HepG2 (cell line): ENCODE results near the gene NUDT9. TPM values are rescaled to one million over a fixed set of nuclear protein-coding genes. Genes with fewer than 3 reads are reported as not detected.

Source experiments
- BCLAF1 ChIP-seq: fragments of 450-650 bp; IDR thresholded peaks from 2 replicates; pipeline ENCODE4 v1.6.1; 2017; ENCODE audit warnings: mild to moderate bottlenecking
- DPF2 ChIP-seq: sonication (generic); formaldehyde crosslinking; IDR thresholded peaks from 2 replicates; pipeline ENCODE4 v1.4.0; 2020; ENCODE audit warnings: mild to moderate bottlenecking, low read depth, missing genetic modification reagents, borderline replicate concordance
- FUBP1 ChIP-seq: sonication (generic); formaldehyde crosslinking; IDR thresholded peaks from 2 replicates; pipeline ENCODE4 v1.5.1; 2020; ENCODE audit warnings: missing genetic modification reagents, mild to moderate bottlenecking, borderline replicate concordance
- HMG20A ChIP-seq: IDR thresholded peaks from 2 replicates; pipeline ENCODE4 v1.6.1; 2016; ENCODE audit warnings: borderline replicate concordance
- KLF6 ChIP-seq: IDR thresholded peaks from 2 replicates; pipeline ENCODE4 v1.8.0; 2016; ENCODE audit warnings: missing biosample characterization, missing genetic modification reagents
- PHF8 ChIP-seq: sonication (generic); formaldehyde crosslinking; IDR thresholded peaks from 2 replicates; pipeline ENCODE4 v1.5.0; 2020; ENCODE audit warnings: missing genetic modification reagents
- RFXAP ChIP-seq: sonication (generic); formaldehyde crosslinking; IDR thresholded peaks from 2 replicates; pipeline ENCODE4 v1.4.0; 2020; ENCODE audit warnings: missing genetic modification reagents, borderline replicate concordance
- SNAI1 ChIP-seq: sonication (generic); formaldehyde crosslinking; IDR thresholded peaks from 2 replicates; pipeline ENCODE4 v1.5.0; 2020; ENCODE audit warnings: mild to moderate bottlenecking, missing genetic modification reagents, borderline replicate concordance
- TEAD3 ChIP-seq: optimal IDR thresholded peaks from 2 replicates; pipeline ENCODE3; 2016; ENCODE audit warnings: borderline replicate concordance
- ZBTB7A ChIP-seq: sonication (generic); formaldehyde crosslinking; IDR thresholded peaks from 2 replicates; pipeline ENCODE4 v1.8.0; 2022; ENCODE audit warnings: mild to moderate bottlenecking, missing genetic modification reagents
- ZFX ChIP-seq: sonication (generic); formaldehyde crosslinking; IDR thresholded peaks from 2 replicates; pipeline ENCODE4 v1.4.0; 2020; ENCODE audit warnings: mild to moderate bottlenecking, low read depth, missing genetic modification reagents, moderate library complexity
- ZNF256 ChIP-seq: sonication (generic); formaldehyde crosslinking; conservative IDR thresholded peaks from 2 replicates; pipeline ENCODE4 v1.4.0; 2020; ENCODE audit warnings: missing genetic modification reagents
- ZNF264 ChIP-seq: sonication (generic); formaldehyde crosslinking; IDR thresholded peaks from 2 replicates; pipeline ENCODE4 v1.4.0; 2020; ENCODE audit warnings: missing genetic modification reagents
- ZNF30 ChIP-seq: sonication (generic); formaldehyde crosslinking; IDR thresholded peaks from 2 replicates; pipeline ENCODE4 v1.5.0; 2020; ENCODE audit warnings: mild to moderate bottlenecking, missing genetic modification reagents
- ZNF354B ChIP-seq: sonication (generic); formaldehyde crosslinking; IDR thresholded peaks from 2 replicates; pipeline ENCODE4 v1.8.0; 2022; ENCODE audit warnings: mild to moderate bottlenecking, missing genetic modification reagents
- ZNF670 ChIP-seq: sonication (generic); formaldehyde crosslinking; IDR thresholded peaks from 2 replicates; pipeline ENCODE4 v1.8.0; 2022; ENCODE audit warnings: mild to moderate bottlenecking, missing genetic modification reagents, borderline replicate concordance
- ZNF674 ChIP-seq: sonication (generic); formaldehyde crosslinking; IDR thresholded peaks from 2 replicates; pipeline ENCODE4 v1.5.0; 2020; ENCODE audit warnings: low read depth, mild to moderate bottlenecking, missing genetic modification reagents
- ZNF709 ChIP-seq: sonication (generic); formaldehyde crosslinking; IDR thresholded peaks from 2 replicates; pipeline ENCODE4 v1.5.0; 2020; ENCODE audit warnings: mild to moderate bottlenecking, missing genetic modification reagents
- ZNF724P ChIP-seq: sonication (generic); formaldehyde crosslinking; IDR thresholded peaks from 2 replicates; pipeline ENCODE4 v1.8.0; 2022; ENCODE audit warnings: missing genetic modification reagents, borderline replicate concordance
- ZSCAN22 ChIP-seq: sonication (generic); formaldehyde crosslinking; IDR thresholded peaks from 2 replicates; pipeline ENCODE4 v1.4.0; 2020; ENCODE audit warnings: mild to moderate bottlenecking, missing genetic modification reagents
- polyA plus RNA-seq, 8 experiments: library from polyadenylated mRNA; depleted of rRNA in 3 of 8; stranded (reverse) in 7 of 8; unstranded in 1 of 8; fragments of >200 nt; fragmentation: Illumina TruSeq in 4 of 8; extraction: Trizol in 4 of 8; gene quantifications; 2 replicates each; pipeline versions ENCODE4 v1.2.1 to v1.2.3, GENCODE V29; 2011 to 2016; ENCODE audit warnings: low read depth in 4 of 8, missing spikeins in 1 of 8, mixed read lengths in 1 of 8; ENCODE audit not compliant: insufficient read depth in 1 of 8
- total RNA-seq, 5 experiments: library from RNA; depleted of rRNA; stranded (reverse); fragments of >200 nt; fragmentation: Illumina TruSeq; extraction: Trizol; gene quantifications; 2 replicates each; pipeline ENCODE4 v1.2.3, GENCODE V29; 2016; ENCODE audit warnings: low read depth in 1 of 5
- TF ChIP-seq, protein P1 (sequence below): sonication (generic); formaldehyde crosslinking; IDR thresholded peaks from 2 replicates; pipeline ENCODE4 v1.5.1; 2020; ENCODE audit warnings: mild to moderate bottlenecking, missing genetic modification reagents, moderate library complexity
- TF ChIP-seq, protein P2 (sequence below): sonication (generic); formaldehyde crosslinking; IDR thresholded peaks from 2 replicates; pipeline ENCODE4 v1.4.0; 2020; ENCODE audit warnings: missing genetic modification reagents

NUDT9 gene
- total and polyA plus RNA-seq, 2 of the 13 experiments (the other 11 are each of a cell fraction or from before 2014, with no cell fraction given), result 10.4 to 12.3 TPM

- TF ChIP-seq BCLAF1 (no peak), ZNF264 (CRISPR knock-in tag) (peak; percentile 91; the same call in 1 of the 2 replicates), RFXAP (CRISPR knock-in tag) (peak; percentile 81), ZBTB7A (CRISPR knock-in tag) (peak; percentile 27; the same call in 1 of the 2 replicates), ZNF674 (CRISPR knock-in tag) (no peak), PHF8 (peak; percentile 77), ZNF670 (peak; percentile 64; the same call in 1 of the 2 replicates), DPF2 (CRISPR knock-in tag) (peak; percentile 58), ZNF354B (CRISPR knock-in tag) (no peak), ZNF724P (0 out of 2 replicates have a peak, but pooled peaks have one; percentile 26), HMG20A (peak; percentile 61; the same call in 1 of the 2 replicates), FUBP1 (CRISPR knock-in tag) (0 out of 2 replicates have a peak, but pooled peaks have one; percentile 34), ZNF256 (no peak), ZFX (peak; percentile 80), TEAD3 (CRISPR knock-in tag) (peak; percentile 51), ZNF30 (CRISPR knock-in tag) (0 out of 2 replicates have a peak, but pooled peaks have one; percentile 52), ZNF709 (CRISPR knock-in tag) (no peak; the same call in 1 of the 2 replicates), SNAI1 (CRISPR knock-in tag) (0 out of 2 replicates have a peak, but pooled peaks have one; percentile 73), ZSCAN22 (no peak), KLF6 (CRISPR knock-in tag) (peak; percentile 53; the same call in 1 of the 2 replicates)
- TF ChIP-seq, protein P1, sequence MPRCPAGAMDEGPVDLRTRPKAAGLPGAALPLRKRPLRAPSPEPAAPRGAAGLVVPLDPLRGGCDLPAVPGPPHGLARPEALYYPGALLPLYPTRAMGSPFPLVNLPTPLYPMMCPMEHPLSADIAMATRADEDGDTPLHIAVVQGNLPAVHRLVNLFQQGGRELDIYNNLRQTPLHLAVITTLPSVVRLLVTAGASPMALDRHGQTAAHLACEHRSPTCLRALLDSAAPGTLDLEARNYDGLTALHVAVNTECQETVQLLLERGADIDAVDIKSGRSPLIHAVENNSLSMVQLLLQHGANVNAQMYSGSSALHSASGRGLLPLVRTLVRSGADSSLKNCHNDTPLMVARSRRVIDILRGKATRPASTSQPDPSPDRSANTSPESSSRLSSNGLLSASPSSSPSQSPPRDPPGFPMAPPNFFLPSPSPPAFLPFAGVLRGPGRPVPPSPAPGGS (CRISPR knock-in tag), result peak; percentile 68; the same call in 1 of the 2 replicates
- TF ChIP-seq, protein P2, sequence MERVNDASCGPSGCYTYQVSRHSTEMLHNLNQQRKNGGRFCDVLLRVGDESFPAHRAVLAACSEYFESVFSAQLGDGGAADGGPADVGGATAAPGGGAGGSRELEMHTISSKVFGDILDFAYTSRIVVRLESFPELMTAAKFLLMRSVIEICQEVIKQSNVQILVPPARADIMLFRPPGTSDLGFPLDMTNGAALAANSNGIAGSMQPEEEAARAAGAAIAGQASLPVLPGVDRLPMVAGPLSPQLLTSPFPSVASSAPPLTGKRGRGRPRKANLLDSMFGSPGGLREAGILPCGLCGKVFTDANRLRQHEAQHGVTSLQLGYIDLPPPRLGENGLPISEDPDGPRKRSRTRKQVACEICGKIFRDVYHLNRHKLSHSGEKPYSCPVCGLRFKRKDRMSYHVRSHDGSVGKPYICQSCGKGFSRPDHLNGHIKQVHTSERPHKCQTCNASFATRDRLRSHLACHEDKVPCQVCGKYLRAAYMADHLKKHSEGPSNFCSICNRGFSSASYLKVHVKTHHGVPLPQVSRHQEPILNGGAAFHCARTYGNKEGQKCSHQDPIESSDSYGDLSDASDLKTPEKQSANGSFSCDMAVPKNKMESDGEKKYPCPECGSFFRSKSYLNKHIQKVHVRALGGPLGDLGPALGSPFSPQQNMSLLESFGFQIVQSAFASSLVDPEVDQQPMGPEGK, result peak; percentile 68
These were observed 31.3 kb upstream of the NUDT9 start, which contains the start of gene HSD17B11 (continued) for GRCh38 chr4:87390891-87391575.
